ENCODE measurements around the gene FGFBP1. TPM values are rescaled to one million over a fixed set of nuclear protein-coding genes. Genes with fewer than 3 reads are reported as not detected.
"Not testable (repeated sequence)": the region's sequence is repeated elsewhere in the genome, so short reads cannot be mapped to it uniquely, and the experiment has no call there.

FGFBP1 gene
- total RNA-seq, 1 donor from 2014 or later: not detected

GRCh38 chr4:15916358-15916757 is 22.2 kb downstream of the FGFBP1 start:
- DNase-seq (ENCODE audit: low spot score); intact Hi-C loops (cut with DNase I): not testable (repeated sequence)

GRCh38 chr4:15914736-15915135 is 23.8 kb downstream of the FGFBP1 start:
- intact Hi-C loops (cut with DNase I): no loop called here
- no peak for DNase-seq (ENCODE audit: low spot score)

GRCh38 chr4:15914291-15914690 is 24.2 kb downstream of the FGFBP1 start:
- no peak for DNase-seq (ENCODE audit: low spot score)
- intact Hi-C loops (cut with DNase I): no loop called here

GRCh38 chr4:15913631-15913970 is 24.9 kb downstream of the FGFBP1 start:
- DNase-seq (ENCODE audit: low spot score): no peak
- intact Hi-C loops (cut with DNase I): no loop called here

- no peak for DNase-seq (ENCODE audit: low spot score)
- intact Hi-C loops (cut with DNase I): no loop called here
These were observed 25.4 kb downstream of the FGFBP1 start for GRCh38 chr4:15912961-15913630.

- DNase-seq (ENCODE audit: low spot score): no peak
- intact Hi-C loops (cut with DNase I): no loop called here
These were observed 26.3 kb downstream of the FGFBP1 start for GRCh38 chr4:15912236-15912635.

GRCh38 chr4:15910155-15910940 is 28.2 kb downstream of the FGFBP1 start:
- intact Hi-C loops (cut with DNase I): no loop called here
- no peak for DNase-seq (ENCODE audit: low spot score)

GRCh38 chr4:15907430-15907829 is 31.1 kb downstream of the FGFBP1 start:
- DNase-seq (ENCODE audit: low spot score): no peak
- intact Hi-C loops (cut with DNase I): no loop called here

GRCh38 chr4:15906020-15906443 is 32.5 kb downstream of the FGFBP1 start:
- peak; percentile 91 for DNase-seq (ENCODE audit: low spot score)
- intact Hi-C loops (cut with DNase I): no loop called here

- no peak for DNase-seq (ENCODE audit: low spot score)
These were observed 35.8 kb downstream of the FGFBP1 start for GRCh38 chr4:15902746-15903145.

GRCh38 chr4:15901998-15902397 is 36.5 kb downstream of the FGFBP1 start:
- no peak for DNase-seq (ENCODE audit: low spot score)
- intact Hi-C loops (cut with DNase I): no loop called here

More at GRCh38 chr4:15902746-15903145, 35.8 kb downstream of the FGFBP1 start:
- intact Hi-C loops (cut with DNase I): no loop called here

GRCh38 chr4:15901007-15901406 is 37.5 kb downstream of the FGFBP1 start:
- no peak for DNase-seq (ENCODE audit: low spot score)
- intact Hi-C loops (cut with DNase I): no loop called here

GRCh38 chr4:15899511-15899910 is 39.0 kb downstream of the FGFBP1 start:
- intact Hi-C loops (cut with DNase I): no loop called here
- DNase-seq (ENCODE audit: low spot score): no peak

GRCh38 chr4:15898902-15899301 is 39.6 kb downstream of the FGFBP1 start:
- intact Hi-C loops (cut with DNase I): no loop called here
- DNase-seq (ENCODE audit: low spot score): no peak

GRCh38 chr4:15897577-15897976 is 41.0 kb downstream of the FGFBP1 start:
- intact Hi-C loops (cut with DNase I): no loop called here
- no peak for DNase-seq (ENCODE audit: low spot score)

- DNase-seq (ENCODE audit: low spot score): no peak
- intact Hi-C loops (cut with DNase I): no loop called here
These were observed 43.3 kb downstream of the FGFBP1 start for GRCh38 chr4:15894921-15895916.

- DNase-seq (ENCODE audit: low spot score): no peak
- intact Hi-C loops (cut with DNase I): no loop called here
These were observed 44.1 kb downstream of the FGFBP1 start for GRCh38 chr4:15894393-15894792.

GRCh38 chr4:15893962-15894361 is 44.6 kb downstream of the FGFBP1 start:
- no peak for DNase-seq (ENCODE audit: low spot score)
- intact Hi-C loops (cut with DNase I): no loop called here

- intact Hi-C loops (cut with DNase I): no loop called here
- DNase-seq (ENCODE audit: low spot score): no peak
These were observed 47.2 kb downstream of the FGFBP1 start for GRCh38 chr4:15891312-15891711.

GRCh38 chr4:15890246-15890829 is 48.2 kb downstream of the FGFBP1 start:
- intact Hi-C loops (cut with DNase I): no loop called here
- no peak for DNase-seq (ENCODE audit: low spot score)
